Immature natural killer cell (primary cell): ENCODE data around the gene STOML1. TPM values are rescaled to one million over a fixed set of nuclear protein-coding genes. Genes with fewer than 3 reads are reported as not detected.

Experiments used
- DNase-seq, 3 donors: peaks; one replicate each; pipeline ENCODE4 v3.0.0; 2022; ENCODE audit warnings: mixed read lengths in 1 of 3
- H3K27ac Mint-ChIP-seq, 6 donors: one replicate each; pipeline ENCODE4 v1.8.0; 2020; ENCODE audit warnings: mixed read lengths in 6 of 6, mild to moderate bottlenecking in 5 of 6, inconsistent platforms in 4 of 6, moderate library complexity in 3 of 6
- H3K27me3 Mint-ChIP-seq, 3 donors: one replicate each; pipeline ENCODE4 v1.8.0; 2020 to 2021; ENCODE audit warnings: low read depth in 3 of 3, mild to moderate bottlenecking in 3 of 3, mixed read lengths in 3 of 3, moderate library complexity in 3 of 3, inconsistent platforms in 1 of 3
- H3K36me3 Mint-ChIP-seq, 3 donors: one replicate each; pipeline ENCODE4 v1.8.0; 2020; ENCODE audit warnings: mixed read lengths in 3 of 3, inconsistent platforms in 2 of 3, mild to moderate bottlenecking in 2 of 3
- H3K4me1 Mint-ChIP-seq, 2 donors: one replicate each; pipeline ENCODE4 v1.8.0; 2020; ENCODE audit warnings: inconsistent platforms in 2 of 2, mild to moderate bottlenecking in 2 of 2, mixed read lengths in 2 of 2, moderate library complexity in 1 of 2
- H3K4me3 Mint-ChIP-seq, 5 donors: one replicate each; pipeline ENCODE4 v1.8.0; 2020; ENCODE audit warnings: mild to moderate bottlenecking in 5 of 5, mixed read lengths in 5 of 5, inconsistent platforms in 3 of 5, moderate library complexity in 3 of 5
- H3K9me3 Mint-ChIP-seq, 6 donors: one replicate each; pipeline ENCODE4 v1.8.0; 2020; ENCODE audit warnings: mild to moderate bottlenecking in 6 of 6, mixed read lengths in 6 of 6, inconsistent platforms in 4 of 6, moderate library complexity in 3 of 6
- polyA plus RNA-seq, 3 donors: library from polyadenylated mRNA; unstranded; fragments of 300-500 nt; fragmentation: Illumina TruSeq; gene quantifications; one replicate each; pipeline ENCODE4 v1.2.3, GENCODE V29; 2021

STOML1 gene
- polyA plus RNA-seq, 3 donors from 2014 or later, result 12.7 to 17.4 (median 13.2) TPM

DNA sequence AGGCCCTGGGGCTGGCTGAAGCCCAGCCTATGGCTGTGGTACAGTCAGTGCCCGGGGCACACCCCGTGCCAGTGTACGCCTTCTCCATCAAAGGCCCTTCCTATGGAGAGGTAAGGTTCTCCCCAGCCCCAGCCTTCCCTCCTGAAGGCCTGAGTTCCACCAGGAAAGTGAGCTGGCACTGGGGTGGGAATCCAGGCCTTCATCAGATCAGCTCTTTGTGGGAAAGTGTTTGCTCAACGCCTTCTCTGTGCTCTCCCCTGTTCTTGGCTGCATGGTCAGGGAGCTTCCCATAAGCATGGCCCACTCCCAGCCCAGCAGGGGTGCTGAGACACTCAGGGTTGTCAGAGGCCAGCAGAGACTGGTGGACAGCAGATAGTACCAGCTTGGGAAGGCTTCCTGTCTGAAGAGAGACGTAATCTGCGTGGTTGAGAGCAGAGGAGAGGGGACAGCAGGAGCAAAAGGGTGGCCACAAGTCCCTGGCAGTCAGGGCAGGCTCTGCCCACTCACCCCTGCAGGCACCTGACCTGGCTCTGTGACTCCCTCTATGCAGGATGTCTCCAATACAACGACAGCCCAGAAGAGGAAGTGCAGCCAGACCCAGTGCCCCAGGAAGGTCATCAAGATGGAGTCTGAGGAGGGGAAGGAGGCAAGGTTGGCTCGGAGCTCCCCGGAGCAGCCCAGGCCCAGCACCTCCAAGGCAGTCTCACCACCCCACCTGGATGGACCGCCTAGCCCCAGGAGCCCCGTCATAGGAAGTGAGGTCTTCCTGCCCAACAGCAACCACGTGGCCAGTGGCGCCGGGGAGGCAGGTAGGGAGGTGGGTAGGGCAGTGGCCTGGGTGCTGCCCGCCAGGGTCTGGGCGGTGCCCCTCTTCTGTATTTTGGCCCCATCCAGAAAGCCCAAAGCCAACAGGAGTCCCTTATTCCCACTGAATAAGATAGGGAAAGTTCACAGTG, 40.8 kb upstream of the STOML1 start:
- Mint-ChIP-seq H3K4me3 (no peak overlapping the region), H3K9me3 (no peaks in the 10 kb centered on the region), H3K27me3 (peaks cover 0 to 4% (median 0%) of the 10 kb centered on the region in 3 donors), H3K36me3 (peaks cover 7 to 36% (median 15%) of the 10 kb centered on the region in 3 donors), H3K4me1 (no peaks in the 10 kb centered on the region), H3K27ac (no peak overlapping the region)
- DNase-seq, result no peak

DNA sequence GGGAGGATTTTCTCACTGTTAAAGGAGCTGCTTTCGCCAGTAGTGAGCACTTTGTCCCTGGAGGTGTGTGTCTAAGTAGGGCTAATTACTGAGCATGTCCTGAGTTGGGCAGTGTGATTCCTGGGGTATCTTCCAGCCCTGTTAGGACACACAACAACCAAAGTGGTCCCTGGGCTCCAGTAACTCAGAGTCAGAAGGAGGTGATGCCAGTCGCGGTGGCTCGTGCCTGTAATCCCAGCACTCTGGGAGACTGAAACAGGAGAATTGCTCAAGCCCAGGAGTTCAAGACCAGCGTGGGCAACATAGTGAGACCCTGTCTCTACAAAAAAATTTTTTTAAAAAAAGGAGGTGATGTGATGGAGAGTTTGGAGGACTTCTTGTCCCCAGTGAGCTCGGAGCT, 40.0 kb upstream of the STOML1 start:
- Mint-ChIP-seq H3K36me3 (peaks cover 0 to 30% (median 15%) of the 10 kb centered on the region in 3 donors), H3K4me3 (no peak overlapping the region), H3K9me3 (no peaks in the 10 kb centered on the region), H3K27me3 (peaks cover 0 to 4% (median 2%) of the 10 kb centered on the region in 3 donors), H3K27ac (peak overlapping the region in 2 of 6 donors; percentile 5 to 62), H3K4me1 (peaks cover 0 to 2% of the 10 kb centered on the region in 2 donors)
- no peak for DNase-seq

DNA sequence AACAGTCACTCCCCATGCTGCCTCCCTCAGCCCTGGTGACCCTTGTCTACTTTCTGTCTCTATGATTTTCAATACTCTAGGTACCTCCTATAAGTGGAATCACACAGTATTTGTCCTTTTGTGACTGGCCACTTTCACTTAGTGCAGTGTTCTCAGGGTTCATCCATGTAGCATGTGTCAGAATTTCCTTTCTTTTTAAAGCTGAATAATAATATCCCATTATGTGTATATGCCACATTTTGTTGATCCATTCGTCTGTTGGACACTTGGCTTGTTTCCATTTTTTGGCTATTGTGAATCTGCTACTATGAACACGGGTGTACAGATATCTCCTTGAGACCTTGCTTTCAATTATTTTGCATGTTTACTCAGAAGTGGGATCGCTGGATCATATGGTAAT, 36.6 kb upstream of the STOML1 start:
- Mint-ChIP-seq H3K36me3 (peaks cover 3 to 31% (median 15%) of the 10 kb centered on the region in 3 donors), H3K27ac (peak overlapping the region in 2 of 6 donors; percentile 6 to 45), H3K27me3 (peaks cover 2 to 5% (median 2%) of the 10 kb centered on the region in 3 donors), H3K4me1 (peaks cover 0 to 4% of the 10 kb centered on the region in 2 donors), H3K9me3 (no peaks in the 10 kb centered on the region), H3K4me3 (no peak overlapping the region)
- no peak for DNase-seq

DNA sequence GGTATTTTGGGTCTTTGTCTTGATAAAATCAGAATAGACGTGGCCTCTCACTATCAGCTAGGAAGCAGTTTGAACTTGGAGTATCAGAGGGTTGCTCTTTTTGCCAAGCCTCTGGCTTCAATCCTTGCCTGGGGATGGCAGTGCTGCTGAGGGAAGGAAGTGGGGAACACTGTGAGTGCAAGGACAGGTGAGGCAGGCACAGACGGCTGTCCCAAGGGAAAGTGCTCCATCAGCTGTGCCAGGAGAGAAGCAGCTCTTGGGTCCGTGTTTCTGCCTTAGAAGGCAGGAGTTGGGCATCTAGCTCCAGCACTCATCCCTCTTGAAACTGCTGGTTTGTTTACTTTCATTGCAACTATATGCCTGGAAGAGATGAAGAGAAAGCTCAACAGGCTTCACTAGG, 35.6 kb upstream of the STOML1 start:
- H3K9me3 Mint-ChIP-seq, result no peaks in the 10 kb centered on the region
- H3K36me3 Mint-ChIP-seq, result peaks cover 3 to 36% (median 16%) of the 10 kb centered on the region in 3 donors
- DNase-seq, result no peak
- H3K27ac Mint-ChIP-seq, result peak overlapping the region in 3 of 6 donors; percentile 37 to 69 (median 51)
- no peak overlapping the region for H3K4me3 Mint-ChIP-seq
- peaks cover 2 to 5% (median 2%) of the 10 kb centered on the region in 3 donors for H3K27me3 Mint-ChIP-seq
- peaks cover 0 to 4% of the 10 kb centered on the region in 2 donors for H3K4me1 Mint-ChIP-seq

DNA sequence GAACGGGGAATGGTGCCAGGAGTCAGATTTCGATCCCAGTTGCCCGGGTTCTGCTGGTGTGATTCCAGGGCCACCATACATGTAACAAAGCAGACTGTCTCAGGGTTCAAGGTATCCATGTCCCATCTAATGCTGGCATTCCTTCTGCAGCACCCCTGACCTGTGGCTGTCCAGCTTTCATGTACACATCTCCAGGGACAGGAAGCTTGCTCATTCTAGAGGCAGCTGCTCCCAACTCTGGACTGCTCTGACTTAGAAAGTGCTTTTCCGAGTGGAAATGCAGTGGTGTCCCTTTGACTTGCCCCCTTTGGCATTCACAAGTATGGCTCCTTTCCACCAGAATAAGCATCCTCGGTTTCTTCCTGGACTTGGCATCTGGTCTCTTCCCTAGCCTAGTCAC, 33.3 kb upstream of the STOML1 start:
- Mint-ChIP-seq H3K27ac (peak overlapping the region in 1 of 6 donors; percentile 43), H3K27me3 (peaks cover 2% of the 10 kb centered on the region in 3 donors), H3K9me3 (no peaks in the 10 kb centered on the region), H3K36me3 (peaks cover 9 to 37% (median 13%) of the 10 kb centered on the region in 3 donors), H3K4me1 (peaks cover 11 to 12% of the 10 kb centered on the region in 2 donors), H3K4me3 (no peak overlapping the region)
- DNase-seq, result no peak

DNA sequence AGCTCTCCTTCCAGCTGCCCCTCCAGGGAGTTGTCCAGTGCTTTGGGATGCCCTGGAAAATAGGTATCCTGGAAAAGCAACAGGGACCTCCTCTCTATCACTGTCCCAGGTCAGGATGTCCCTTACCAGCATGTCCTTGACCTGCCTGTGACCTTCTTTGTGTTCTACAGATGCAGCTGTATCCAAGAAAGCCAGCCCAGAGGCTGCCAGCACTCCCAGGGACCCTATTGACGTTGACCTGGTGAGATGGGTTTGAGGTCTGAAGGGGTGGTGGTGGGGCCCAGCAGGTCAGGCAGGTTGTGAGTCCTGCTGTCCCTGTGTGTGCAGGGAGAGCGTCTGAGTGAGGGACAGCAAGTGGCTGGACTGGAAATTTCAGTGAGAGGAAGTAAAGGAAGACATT, 32.6 kb upstream of the STOML1 start:
- H3K27me3 Mint-ChIP-seq, result peaks cover 2% of the 10 kb centered on the region in 3 donors
- H3K9me3 Mint-ChIP-seq, result no peaks in the 10 kb centered on the region
- peak overlapping the region in 1 of 6 donors; percentile 2 for H3K27ac Mint-ChIP-seq
- peaks cover 12 to 15% of the 10 kb centered on the region in 2 donors for H3K4me1 Mint-ChIP-seq
- H3K36me3 Mint-ChIP-seq, result peaks cover 9 to 37% (median 13%) of the 10 kb centered on the region in 3 donors
- DNase-seq, result no peak
- H3K4me3 Mint-ChIP-seq, result no peak overlapping the region

DNA sequence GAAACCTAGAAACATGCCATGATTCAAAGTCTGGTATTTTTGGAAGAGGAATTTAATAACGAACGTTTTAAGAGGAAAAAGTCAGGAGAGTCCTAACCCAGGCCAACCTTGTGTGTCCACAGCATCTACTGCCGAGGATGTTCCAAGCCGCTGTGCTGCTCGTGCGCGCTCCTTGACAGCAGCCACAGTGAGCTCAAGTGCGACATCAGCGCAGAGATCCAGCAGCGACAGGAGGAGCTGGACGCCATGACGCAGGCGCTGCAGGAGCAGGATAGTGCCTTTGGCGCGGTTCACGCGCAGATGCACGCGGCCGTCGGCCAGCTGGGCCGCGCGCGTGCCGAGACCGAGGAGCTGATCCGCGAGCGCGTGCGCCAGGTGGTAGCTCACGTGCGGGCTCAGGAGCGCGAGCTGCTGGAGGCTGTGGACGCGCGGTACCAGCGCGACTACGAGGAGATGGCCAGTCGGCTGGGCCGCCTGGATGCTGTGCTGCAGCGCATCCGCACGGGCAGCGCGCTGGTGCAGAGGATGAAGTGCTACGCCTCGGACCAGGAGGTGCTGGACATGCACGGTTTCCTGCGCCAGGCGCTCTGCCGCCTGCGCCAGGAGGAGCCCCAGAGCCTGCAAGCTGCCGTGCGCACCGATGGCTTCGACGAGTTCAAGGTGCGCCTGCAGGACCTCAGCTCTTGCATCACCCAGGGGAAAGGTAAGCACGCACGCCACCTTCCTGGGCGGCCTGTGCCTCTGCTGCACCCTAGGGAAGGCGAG, 30.8 kb upstream of the STOML1 start:
- Mint-ChIP-seq H3K27ac (no peak overlapping the region), H3K27me3 (peaks cover 2% of the 10 kb centered on the region in 3 donors), H3K9me3 (no peaks in the 10 kb centered on the region), H3K4me3 (no peak overlapping the region), H3K4me1 (peaks cover 16 to 26% of the 10 kb centered on the region in 2 donors), H3K36me3 (peaks cover 9 to 37% (median 13%) of the 10 kb centered on the region in 3 donors)
- no peak for DNase-seq

DNA sequence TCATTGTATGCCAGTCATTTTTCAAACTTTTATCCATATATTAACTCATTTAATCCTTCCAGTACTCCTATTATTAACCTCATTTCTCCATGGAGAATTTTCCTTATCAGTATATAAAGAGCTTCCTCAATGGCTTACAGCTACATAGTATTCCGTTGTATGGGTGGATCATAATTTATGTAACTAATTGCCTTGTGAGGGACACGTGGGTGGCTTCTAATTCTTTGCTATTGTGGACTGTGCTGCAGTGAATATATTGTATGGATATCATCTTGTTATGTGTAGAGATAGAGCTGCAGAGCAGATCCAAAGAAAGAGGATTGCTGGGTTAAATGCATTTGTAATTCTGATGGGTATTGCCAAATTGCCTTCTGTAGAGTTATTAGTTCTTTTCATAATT, 27.6 kb upstream of the STOML1 start:
- H3K36me3 Mint-ChIP-seq, result peaks cover 6 to 28% (median 9%) of the 10 kb centered on the region in 3 donors

DNA sequence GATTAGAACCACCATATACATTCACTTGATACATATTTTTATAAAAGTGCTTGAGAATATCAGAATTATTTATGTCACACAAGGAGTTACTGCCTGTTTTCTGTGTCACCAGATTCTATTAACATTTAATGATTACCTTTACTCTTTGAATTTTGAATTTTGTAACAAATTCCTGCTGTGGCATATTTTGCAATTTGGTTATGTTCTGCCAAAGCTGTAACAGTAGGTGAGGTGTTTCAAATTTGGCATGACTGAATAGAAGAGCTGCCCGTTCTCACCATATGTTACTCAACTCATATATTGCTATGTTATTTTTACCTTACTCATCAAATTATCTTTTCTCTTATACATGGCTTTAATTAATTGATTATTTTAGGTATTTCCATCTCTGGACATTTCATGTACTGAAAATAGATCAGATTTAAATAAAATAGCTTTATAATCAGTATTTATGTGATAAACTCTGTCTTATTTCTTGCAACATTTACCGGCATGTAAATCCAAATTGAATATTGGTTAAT, 21.3 kb upstream of the STOML1 start:
- H3K36me3 Mint-ChIP-seq, result peaks cover 0 to 11% (median 9%) of the 10 kb centered on the region in 3 donors
- H3K9me3 Mint-ChIP-seq, result no peaks in the 10 kb centered on the region
- no peak overlapping the region for H3K4me3 Mint-ChIP-seq
- DNase-seq, result no peak
- H3K27ac Mint-ChIP-seq, result no peak overlapping the region
- H3K27me3 Mint-ChIP-seq, result peaks cover 0 to 2% (median 1%) of the 10 kb centered on the region in 3 donors
- peaks cover 33 to 60% of the 10 kb centered on the region in 2 donors for H3K4me1 Mint-ChIP-seq

More for the DNA sequence above, 27.6 kb upstream of the STOML1 start:
- Mint-ChIP-seq H3K4me1 (peaks cover 17 to 37% of the 10 kb centered on the region in 2 donors), H3K9me3 (no peaks in the 10 kb centered on the region), H3K27me3 (peaks cover 0 to 2% (median 0%) of the 10 kb centered on the region in 3 donors), H3K4me3 (no peak overlapping the region), H3K27ac (no peak overlapping the region)
- no peak for DNase-seq

DNA sequence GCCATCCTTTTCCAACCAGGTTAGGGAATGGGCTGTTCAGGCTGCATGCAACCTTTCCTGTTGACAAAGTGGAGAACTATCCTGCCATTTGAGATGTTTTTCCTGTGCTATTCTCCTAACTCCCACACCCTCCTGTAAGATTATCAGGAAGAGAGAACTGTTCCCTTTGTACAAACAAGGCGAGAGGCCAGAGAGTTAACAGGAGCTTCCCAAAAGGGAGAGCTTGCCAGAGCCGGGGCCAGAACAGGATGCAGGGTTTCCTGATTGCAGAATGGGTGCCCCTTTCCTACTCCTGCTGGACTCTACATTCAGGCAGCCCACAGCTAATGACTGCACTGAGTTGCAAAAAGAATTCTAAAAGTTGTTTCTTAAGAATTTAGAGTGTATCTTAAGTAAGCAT, 19.5 kb upstream of the STOML1 start:
- Mint-ChIP-seq H3K27ac (no peak overlapping the region), H3K4me3 (no peak overlapping the region), H3K4me1 (peaks cover 50 to 78% of the 10 kb centered on the region in 2 donors), H3K36me3 (peaks cover 6 to 17% (median 11%) of the 10 kb centered on the region in 3 donors), H3K27me3 (peaks cover 0 to 2% (median 1%) of the 10 kb centered on the region in 3 donors), H3K9me3 (no peaks in the 10 kb centered on the region)
- DNase-seq, result no peak

DNA sequence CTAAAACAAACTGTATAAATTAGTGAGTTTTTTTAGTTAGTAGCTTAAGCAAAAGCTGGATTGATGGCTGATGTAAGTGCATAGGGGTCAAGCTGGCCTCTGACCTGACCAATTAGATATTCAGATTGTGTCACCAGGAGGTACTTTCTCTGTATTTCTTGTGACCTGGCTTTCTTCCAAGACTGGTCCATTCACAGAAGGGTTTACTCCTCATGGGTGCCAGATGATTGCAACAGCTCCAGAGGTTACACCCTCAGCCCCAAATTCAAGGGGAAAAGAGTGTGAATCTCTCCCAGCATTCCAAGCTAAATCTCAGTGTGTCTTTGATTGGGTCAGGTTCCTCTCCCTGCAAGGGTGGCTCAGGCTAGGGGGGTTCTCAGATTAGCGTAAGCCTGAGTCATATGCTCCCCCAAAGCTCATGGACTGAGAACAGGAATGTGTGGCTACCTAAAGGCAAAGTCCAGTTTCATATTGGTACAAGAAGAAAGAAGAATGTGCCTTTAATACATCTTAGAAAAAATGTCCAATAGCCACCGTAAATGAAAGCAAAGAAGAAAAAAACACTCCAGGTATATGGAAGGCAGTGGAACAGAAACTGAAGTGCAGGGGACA, 18.9 kb upstream of the STOML1 start:
- Mint-ChIP-seq H3K4me3 (no peak overlapping the region), H3K36me3 (peaks cover 9 to 21% (median 13%) of the 10 kb centered on the region in 3 donors), H3K27me3 (peaks cover 0 to 2% (median 1%) of the 10 kb centered on the region in 3 donors), H3K4me1 (peaks cover 53 to 84% of the 10 kb centered on the region in 2 donors), H3K27ac (peak overlapping the region in 2 of 6 donors; percentile 31 to 67), H3K9me3 (no peaks in the 10 kb centered on the region)
- DNase-seq, result no peak

DNA sequence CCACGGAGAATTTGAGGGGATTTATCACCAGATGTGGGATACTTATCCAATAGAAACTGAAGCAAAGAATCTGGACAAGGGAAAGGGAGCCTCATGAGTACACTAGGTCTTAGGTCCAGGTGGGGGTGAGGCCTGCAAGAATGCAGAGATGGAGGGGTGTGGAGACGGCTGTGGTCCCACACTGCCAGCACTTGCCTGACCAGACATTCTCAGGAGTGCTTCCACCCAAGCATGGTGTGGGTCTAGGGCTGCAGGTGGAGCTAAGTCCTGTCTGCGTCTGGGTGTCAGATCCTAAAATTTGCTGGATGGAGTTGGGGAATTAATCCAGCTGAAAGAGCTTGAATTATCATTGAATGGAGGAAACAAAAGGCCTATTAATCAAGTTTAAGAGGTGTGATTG, 16.8 kb upstream of the STOML1 start:
- no peak for DNase-seq
- Mint-ChIP-seq H3K27ac (no peak overlapping the region), H3K36me3 (peaks cover 14 to 27% (median 20%) of the 10 kb centered on the region in 3 donors), H3K4me1 (peaks cover 55 to 78% of the 10 kb centered on the region in 2 donors), H3K27me3 (peaks cover 0 to 2% (median 1%) of the 10 kb centered on the region in 3 donors), H3K4me3 (no peak overlapping the region), H3K9me3 (no peaks in the 10 kb centered on the region)

DNA sequence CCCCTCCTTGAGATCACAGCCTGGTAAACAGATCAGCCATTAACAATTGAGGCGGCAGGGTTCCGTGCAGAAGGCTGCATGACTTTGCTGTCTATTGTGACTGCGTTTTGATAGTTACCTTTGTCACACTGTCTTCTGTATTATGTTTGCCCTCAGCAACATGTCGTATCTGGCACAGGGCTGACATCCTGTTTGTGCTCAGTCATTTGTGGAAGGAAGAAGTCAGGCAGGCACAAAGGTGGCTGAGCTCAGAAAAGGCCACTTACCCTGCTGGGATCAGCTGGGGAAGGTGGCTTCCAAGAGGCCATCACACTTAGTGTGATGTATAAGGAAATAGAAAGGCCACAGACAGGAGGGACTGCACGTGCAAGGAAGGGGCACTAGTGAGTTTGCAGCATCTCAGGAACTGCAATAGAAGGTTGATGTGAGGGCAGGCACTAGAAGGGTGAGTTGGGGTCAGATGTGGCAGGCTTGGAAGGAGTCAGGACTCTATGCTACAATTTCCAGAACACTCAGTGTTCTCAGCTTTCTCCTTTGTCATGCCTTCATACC, 15.8 kb upstream of the STOML1 start:
- H3K4me3 Mint-ChIP-seq, result peak overlapping the region in 3 of 5 donors; percentile 3 to 27 (median 15)
- peak overlapping the region in 5 of 6 donors; percentile 20 to 86 (median 53) for H3K27ac Mint-ChIP-seq
- H3K36me3 Mint-ChIP-seq, result peaks cover 20 to 30% (median 23%) of the 10 kb centered on the region in 3 donors
- H3K27me3 Mint-ChIP-seq, result peaks cover 0 to 2% (median 1%) of the 10 kb centered on the region in 3 donors
- DNase-seq, result no peak
- peaks cover 58 to 75% of the 10 kb centered on the region in 2 donors for H3K4me1 Mint-ChIP-seq
- H3K9me3 Mint-ChIP-seq, result no peaks in the 10 kb centered on the region
